Upper lobe of right lung (tissue), 1 donor: ENCODE measurements around the gene HSF4. TPM values are rescaled to one million over a fixed set of nuclear protein-coding genes. Genes with fewer than 3 reads are reported as not detected.

Source experiments
- ATAC-seq: fragments of 200-7000 bp; cut with Tn5 transposase; one replicate; pipeline ENCODE4 v1.9.1; 2020; ENCODE audit warnings: mild to moderate bottlenecking, moderate library complexity
- DNase-seq: peaks from one replicate; pipeline ENCODE4 v3.0.0-alpha.2; 2020
- H3K27ac ChIP-seq: fragments of 200-600 bp; one replicate; pipeline ENCODE4 v1.8.0; 2022
- H3K27me3 ChIP-seq: fragments of 200-600 bp; one replicate; pipeline ENCODE4 v1.8.0; 2022; ENCODE audit warnings: mild to moderate bottlenecking
- H3K36me3 ChIP-seq: fragments of 200-600 bp; one replicate; pipeline ENCODE4 v1.8.0; 2022
- H3K4me1 ChIP-seq: fragments of 200-600 bp; one replicate; pipeline ENCODE4 v1.8.0; 2022
- H3K4me3 ChIP-seq: fragments of 200-600 bp; one replicate; pipeline ENCODE4 v1.8.0; 2022; ENCODE audit warnings: mild to moderate bottlenecking
- H3K9me3 ChIP-seq: fragments of 200-600 bp; one replicate; pipeline ENCODE4 v1.8.0; 2022
- CTCF ChIP-seq: fragments of 200-600 bp; IDR thresholded peaks from one replicate; pipeline ENCODE4 v1.8.0; 2022; ENCODE audit warnings: antibody characterized with exemption
- intact Hi-C: fragments of 100-400 bp; cut with DNase I; formaldehyde crosslinking; loops from one replicate; pipeline ENCODE4 v1.11.0; 2022
- total RNA-seq: library from RNA; stranded (reverse); fragmentation: NEBNext Ultra II Directional; extraction: Animal tissue kit (Norgen Biotek cat#: 25700); gene quantifications from one replicate; pipeline ENCODE4 v1.2.1, GENCODE V29; 2021
- donor health status: DM: no; HTN: yes; CAD: no; lungs with severe emphysema.

Gene HSF4
- total RNA-seq, 1 donor from 2014 or later: 87.8 TPM

GRCh38 chr16:67183284-67183626 is 18.7 kb downstream of the HSF4 start:
- intact Hi-C loops: no loop called here
- peaks cover 30% of the 10 kb centered on the region for H3K4me1 ChIP-seq
- DNase-seq: no peak

GRCh38 chr16:67183627-67184452 is 19.3 kb downstream of the HSF4 start, which contains the start of gene MATCAP1:
MATCAP1 (minus strand) TSS chr16:67183963; CDS start chr16:67180610, 3,353 bp downstream.
- no peaks in the 10 kb centered on the region for H3K27me3 ChIP-seq
- TF ChIP-seq CTCF: no peak
- peak within 1 kb of the TSS; percentile 93 for H3K27ac ChIP-seq
- peak within 1 kb of the TSS; percentile 79 for H3K4me3 ChIP-seq
- no peaks in the 10 kb centered on the region for H3K9me3 ChIP-seq
- intact Hi-C loops: no loop called here
- ATAC-seq: peak; percentile 94
- peak; percentile 95 for DNase-seq
- H3K4me1 ChIP-seq: peaks cover 24% of the 10 kb centered on the region
- no peaks in the 10 kb centered on the region for H3K36me3 ChIP-seq

More at GRCh38 chr16:67183284-67183626, 18.7 kb downstream of the HSF4 start:
- H3K27me3 ChIP-seq: no peaks in the 10 kb centered on the region
- TF ChIP-seq CTCF: no peak
- H3K27ac ChIP-seq: peak overlapping the region; percentile 7
- H3K9me3 ChIP-seq: no peaks in the 10 kb centered on the region
- peak overlapping the region; percentile 79 for H3K4me3 ChIP-seq
- ATAC-seq: no peak
- H3K36me3 ChIP-seq: no peaks in the 10 kb centered on the region

GRCh38 chr16:67184453-67184994 is 20.0 kb downstream of the HSF4 start:
- H3K4me1 ChIP-seq: peaks cover 22% of the 10 kb centered on the region
- intact Hi-C loops: no loop called here
- peak overlapping the region; percentile 79 for H3K4me3 ChIP-seq
- H3K36me3 ChIP-seq: no peaks in the 10 kb centered on the region
- no peak for DNase-seq
- H3K27ac ChIP-seq: peak overlapping the region; percentile 93
- ATAC-seq: peak; percentile 8
- H3K9me3 ChIP-seq: no peaks in the 10 kb centered on the region
- no peak for TF ChIP-seq CTCF
- no peaks in the 10 kb centered on the region for H3K27me3 ChIP-seq

DNA sequence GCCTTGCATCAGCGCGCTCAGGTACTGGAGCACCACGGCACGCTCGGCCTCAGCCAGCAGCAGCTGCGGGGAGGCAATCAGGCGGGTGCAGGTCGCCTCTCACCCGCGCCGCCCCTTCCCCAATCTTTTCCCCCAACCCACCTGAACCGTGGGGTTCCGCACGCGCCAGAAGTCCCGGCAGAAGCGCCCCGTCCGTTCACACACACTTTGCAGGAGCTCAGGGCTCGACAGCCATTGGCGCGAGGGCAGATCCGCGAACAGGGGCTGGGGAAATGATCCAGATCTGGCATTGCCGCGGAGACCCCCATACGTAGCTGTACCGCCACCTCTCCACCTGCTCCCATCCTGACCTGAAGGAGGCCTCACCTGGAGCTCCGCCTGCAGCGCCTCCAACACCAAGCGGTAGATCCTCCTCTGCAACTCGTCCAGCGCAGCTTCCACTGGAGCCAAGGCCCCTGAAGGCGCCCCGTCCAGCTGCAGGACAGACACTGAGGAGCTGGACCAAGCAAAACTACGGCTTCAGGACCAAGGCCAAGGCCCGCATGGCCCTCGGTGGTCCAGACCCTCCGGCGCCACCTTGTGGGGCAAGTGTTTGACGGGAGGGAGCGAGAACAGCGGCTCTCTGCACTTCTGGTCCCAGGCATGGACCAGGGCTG is 20.6 kb downstream of the HSF4 start:
- H3K4me1 ChIP-seq: peaks cover 22% of the 10 kb centered on the region
- H3K36me3 ChIP-seq: no peaks in the 10 kb centered on the region
- H3K9me3 ChIP-seq: no peaks in the 10 kb centered on the region
- no peak overlapping the region for H3K27ac ChIP-seq
- intact Hi-C loops: no loop called here
- DNase-seq: peak; percentile 96
- no peaks in the 10 kb centered on the region for H3K27me3 ChIP-seq
- ATAC-seq: peak; percentile 74
- peak; percentile 85 for TF ChIP-seq CTCF
- H3K4me3 ChIP-seq: peak overlapping the region; percentile 79

DNA sequence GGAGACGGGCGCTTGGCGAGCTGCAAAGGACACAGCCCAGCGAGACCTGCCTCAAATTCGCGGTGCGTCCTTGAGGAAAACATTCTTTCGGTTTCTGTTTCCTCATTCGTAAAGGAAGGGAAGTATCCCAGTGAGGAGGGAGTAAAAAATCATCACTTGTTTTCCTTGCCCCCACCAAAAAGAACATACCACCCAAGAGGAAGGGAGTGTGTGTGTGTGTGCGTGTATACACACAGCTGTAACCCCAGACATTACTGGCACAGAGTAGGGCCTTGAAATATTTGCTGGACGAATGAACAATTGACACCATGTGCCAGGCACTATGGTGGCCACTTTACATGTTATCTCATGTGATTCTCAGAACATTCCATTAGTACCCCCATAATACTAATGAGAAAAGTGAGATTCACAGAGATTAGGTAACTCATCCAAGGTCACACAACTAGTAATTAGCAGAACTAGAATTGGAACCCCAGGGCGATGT is 21.1 kb downstream of the HSF4 start:
- ATAC-seq: no peak
- H3K4me3 ChIP-seq: peak overlapping the region; percentile 79
- no peaks in the 10 kb centered on the region for H3K36me3 ChIP-seq
- DNase-seq: no peak
- intact Hi-C loops: no loop called here
- no peak for TF ChIP-seq CTCF
- peaks cover 22% of the 10 kb centered on the region for H3K4me1 ChIP-seq
- no peak overlapping the region for H3K27ac ChIP-seq
- no peaks in the 10 kb centered on the region for H3K9me3 ChIP-seq
- no peaks in the 10 kb centered on the region for H3K27me3 ChIP-seq
